ENCODE measurements around the gene TMEM115.

TMEM115 gene

GRCh38 chr3:50375258-50375931 is 16.1 kb upstream of the TMEM115 start:
- no peak for DNase-seq

DNA sequence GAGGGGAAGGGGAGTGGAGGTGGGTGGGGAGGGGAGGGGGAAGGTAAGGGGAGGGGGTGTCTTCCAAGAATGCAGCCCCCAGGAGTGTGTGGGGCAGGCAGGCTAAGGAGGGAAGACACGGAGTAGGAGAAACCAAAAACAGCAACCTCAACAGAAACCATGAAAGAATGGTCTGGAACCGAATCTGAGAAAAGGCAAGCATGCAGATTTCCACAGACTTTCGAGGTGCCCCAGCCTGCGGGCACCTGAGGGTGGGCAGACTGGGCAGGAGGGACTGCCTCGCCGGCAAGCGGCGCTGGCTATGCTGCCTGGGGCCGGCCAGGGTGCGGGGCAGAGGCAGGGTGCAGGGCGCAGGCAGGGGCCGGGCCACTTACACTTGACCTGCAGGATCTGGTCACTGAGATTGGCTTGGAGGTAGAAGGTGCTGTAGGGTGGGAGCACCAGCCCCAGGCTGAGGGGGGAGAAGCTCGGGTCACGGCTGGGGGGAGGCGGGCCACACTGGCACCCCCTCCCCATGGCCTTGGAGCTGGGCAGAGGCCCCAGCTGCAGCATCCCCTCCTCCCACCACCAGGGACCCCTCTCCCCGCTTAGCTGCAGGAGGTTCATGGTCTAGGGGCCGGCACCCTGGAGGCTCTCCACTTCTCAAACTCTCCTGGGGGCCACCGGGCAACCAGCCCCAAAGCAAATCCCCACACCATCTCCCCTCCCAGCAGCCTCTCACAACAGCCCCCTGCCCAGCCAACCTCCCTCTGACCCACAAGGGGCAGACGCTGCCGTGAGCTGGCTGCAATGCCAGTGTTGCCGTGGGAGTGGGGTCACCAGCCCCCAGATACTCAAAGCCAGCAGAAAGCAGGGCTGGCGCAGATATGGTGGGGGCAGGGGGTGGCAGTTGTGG is 15.3 kb upstream of the TMEM115 start:
- DNase-seq, result no peak

- DNase-seq, result no peak
Measured at GRCh38 chr3:50373146-50374051, 14.1 kb upstream of the TMEM115 start.

DNA sequence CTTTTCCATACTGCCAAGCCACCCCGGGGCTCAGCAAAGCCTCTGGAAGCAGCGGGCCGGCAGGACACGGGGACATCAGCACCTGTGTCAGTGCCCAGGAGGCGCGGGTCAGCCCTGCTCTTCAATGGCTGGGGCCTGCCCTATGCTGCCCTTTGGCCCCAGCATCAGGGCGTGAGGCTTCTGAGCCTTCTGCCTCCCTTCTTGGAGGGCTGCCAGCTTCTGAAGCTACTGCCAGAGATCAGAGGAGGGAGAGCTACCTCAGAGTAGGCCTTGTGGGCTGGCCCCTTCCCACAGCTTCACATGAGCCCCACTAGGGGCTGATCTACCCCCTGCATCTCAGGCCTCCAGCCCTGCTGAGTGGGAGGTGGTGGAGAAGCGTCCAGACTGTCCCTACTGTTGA is 13.0 kb upstream of the TMEM115 start:
- no peak for DNase-seq

DNA sequence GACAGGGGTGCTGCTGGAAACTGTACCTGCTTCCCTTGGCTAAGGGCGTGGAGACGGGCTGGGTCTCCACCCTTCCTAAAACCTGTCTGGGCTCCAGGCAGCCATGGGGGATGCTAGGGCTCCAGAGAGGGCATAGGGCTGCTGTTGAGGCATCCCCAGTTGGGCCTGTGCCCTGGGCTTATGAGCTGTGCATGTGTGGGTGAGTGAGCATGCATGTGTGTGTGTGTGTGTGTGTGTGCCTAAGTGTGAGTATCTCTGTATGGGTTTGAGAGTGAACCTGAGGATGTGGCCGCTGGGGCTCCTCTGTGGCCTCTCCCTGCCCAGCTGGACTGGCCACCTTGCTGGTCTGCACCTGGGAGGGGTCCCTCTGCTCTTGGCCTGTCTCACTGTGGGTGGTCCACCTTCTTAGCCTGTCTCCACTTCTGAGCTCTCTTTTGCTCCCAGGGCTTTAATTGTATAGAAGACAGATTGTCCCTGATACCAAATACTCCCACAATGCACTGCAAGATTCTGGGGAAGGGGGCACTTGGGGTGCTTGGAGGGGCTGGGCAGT is 11.9 kb upstream of the TMEM115 start:
- DNase-seq, result no peak

- no peak for DNase-seq
Measured at GRCh38 chr3:50370594-50370993, 11.3 kb upstream of the TMEM115 start.

DNA sequence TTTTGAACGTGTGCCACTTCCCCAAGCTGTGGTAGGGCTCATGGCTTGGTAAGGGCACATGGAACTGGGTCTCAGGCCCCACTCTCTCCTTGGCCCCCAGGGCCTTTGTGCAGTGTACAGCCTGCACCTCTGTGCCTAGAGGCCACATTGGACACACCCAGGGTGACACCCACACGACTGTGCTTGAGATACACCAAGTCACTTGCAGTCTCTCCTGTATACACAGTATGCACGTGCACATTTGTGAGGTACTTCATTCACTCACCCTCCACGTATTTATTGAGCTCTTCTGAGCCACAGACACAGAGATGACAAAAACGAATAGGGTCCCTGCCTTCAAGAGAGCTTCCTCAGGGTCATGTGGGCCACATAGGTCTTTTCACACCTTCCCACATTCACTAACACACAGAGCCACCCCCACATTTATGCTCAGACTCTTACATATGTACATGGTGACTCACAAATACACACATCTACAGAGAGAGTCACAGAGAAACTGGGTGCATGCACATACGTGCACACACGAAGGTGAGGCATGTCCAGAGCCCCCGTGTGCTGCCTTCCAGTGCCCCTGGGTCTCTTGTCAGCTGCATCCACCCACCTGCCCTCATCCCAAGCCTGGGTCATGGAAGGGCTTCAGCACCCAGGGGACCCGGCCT is 9.8 kb upstream of the TMEM115 start:
- DNase-seq, result no peak

DNA sequence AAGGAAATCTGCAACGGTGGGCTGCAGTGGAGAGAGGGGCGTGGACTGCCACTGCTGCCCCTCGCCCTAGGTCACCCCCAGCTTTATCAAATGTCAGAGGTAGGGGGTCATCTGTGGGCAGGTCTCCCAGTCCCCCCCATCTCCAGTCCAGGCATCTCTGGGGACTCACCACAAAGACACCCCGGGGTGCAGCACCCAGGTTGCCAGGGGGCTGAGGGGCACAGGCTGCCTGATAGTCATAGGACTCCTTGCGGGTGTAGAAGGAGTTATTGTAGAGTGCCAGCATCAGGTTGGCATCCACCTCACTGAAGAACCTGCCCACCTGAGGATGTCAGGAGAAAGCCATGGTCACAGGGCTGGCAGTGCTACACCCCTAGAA is 6.5 kb upstream of the TMEM115 start:
- no peak for DNase-seq

DNA sequence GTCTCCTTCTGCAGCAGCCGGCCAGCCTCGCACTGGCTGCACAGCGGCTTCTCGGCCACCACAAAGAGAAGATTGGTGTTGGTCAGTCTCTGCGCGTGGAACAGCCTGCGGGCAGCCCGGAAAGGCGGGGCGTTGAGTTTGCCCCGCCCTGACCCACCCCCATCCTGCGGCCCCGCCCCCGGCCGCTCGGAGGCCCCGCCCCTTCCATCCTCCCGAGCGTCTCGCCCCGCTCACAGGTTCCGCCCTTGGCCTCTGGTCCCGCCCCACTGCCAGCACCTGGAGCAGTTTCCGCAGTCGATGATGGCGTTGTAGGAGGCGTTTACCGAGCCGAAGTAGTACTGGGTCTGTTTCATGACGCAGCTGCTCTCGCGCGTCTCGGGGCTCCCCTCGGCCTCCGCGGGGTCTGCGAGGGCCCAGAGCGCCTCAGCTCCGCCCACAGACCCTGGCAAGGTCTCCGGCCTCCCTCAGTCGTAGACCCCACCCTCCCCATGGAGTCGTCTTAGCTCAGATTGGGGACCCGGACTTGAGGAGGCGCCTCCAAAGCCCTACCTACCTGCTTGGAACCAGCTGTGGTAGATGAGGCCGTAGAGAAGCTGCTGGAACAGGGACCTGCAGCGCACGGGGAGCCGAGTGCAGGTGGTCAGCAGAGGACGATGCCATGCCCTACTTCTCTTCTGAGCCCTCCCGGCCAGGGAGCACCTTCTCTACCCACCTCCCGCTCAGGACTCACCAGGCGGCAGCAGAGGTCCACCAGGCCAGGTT is 5.9 kb upstream of the TMEM115 start:
- peak; percentile 90 for DNase-seq

GRCh38 chr3:50364573-50365079 is 5.3 kb upstream of the TMEM115 start:
- DNase-seq, result no peak

- no peak for DNase-seq
Measured at GRCh38 chr3:50359760-50360110, 414 bp upstream of the TMEM115 start.

DNA sequence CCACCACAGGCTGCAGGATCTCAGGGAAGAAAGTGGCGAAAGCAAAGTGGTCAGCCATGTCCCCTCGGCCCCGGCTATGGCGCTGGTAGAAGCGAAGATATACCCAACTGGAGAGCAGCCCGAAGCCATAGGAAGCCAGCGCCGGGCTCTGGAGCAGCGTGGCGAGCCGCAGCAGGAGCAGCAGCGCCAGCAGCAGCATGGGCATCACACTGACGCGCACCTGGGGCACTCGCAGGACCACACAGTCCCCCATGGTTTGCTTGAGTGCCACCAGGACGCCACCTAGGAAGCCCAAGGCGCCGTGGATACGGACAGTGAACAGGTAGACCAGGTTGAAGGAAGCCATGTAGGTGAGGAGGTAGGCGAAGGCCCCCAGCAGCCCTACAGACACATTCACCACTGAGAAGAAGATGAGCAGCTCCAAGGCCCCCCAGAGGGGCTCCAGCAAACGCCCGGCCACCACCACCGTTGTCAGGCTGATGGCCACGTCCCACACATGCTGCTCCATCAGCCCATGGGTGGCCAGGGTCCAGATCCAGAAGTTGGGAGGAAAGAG is 888 bp downstream of the TMEM115 start:
- no peak for DNase-seq

DNA sequence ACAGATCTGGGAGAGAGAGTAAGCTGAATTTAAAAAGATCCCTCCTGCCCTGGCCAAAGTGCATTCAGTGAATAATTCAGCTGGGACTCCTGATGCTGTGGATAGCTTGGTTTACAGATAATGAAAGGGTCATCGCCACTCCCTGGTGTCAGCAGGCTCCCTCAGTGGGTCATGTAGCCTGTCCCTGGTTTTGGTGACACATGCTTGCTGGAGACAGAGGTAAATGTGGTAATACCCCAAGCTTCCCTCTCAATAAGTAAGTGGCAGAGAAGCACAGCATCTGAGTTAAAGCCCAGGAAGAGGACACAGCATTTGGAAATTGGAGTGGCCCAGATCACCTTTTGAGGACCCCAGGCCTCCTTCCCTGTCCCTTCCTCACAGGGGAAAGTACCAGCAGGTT is 1.8 kb downstream of the TMEM115 start:
- DNase-seq, result no peak

DNA sequence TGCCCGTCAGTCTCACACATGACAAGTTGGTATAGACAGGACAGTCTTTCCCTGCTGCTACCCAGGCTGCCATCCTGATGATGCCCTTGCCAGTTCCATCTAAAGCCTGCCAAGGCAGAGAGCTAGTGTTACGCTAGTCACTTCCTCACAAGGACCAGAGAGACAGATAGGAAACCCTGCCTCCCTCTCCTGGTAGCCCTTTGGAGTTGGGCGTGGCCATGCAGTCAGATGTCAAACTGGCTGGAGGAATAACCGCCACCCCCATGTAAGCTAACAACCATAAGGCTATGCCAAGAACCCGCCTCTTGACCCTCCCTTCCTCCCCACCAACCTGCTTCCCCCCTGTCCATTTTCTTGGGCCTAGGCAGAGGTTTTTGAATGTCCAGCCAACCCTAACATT is 2.8 kb downstream of the TMEM115 start:
- DNase-seq, result no peak

DNA sequence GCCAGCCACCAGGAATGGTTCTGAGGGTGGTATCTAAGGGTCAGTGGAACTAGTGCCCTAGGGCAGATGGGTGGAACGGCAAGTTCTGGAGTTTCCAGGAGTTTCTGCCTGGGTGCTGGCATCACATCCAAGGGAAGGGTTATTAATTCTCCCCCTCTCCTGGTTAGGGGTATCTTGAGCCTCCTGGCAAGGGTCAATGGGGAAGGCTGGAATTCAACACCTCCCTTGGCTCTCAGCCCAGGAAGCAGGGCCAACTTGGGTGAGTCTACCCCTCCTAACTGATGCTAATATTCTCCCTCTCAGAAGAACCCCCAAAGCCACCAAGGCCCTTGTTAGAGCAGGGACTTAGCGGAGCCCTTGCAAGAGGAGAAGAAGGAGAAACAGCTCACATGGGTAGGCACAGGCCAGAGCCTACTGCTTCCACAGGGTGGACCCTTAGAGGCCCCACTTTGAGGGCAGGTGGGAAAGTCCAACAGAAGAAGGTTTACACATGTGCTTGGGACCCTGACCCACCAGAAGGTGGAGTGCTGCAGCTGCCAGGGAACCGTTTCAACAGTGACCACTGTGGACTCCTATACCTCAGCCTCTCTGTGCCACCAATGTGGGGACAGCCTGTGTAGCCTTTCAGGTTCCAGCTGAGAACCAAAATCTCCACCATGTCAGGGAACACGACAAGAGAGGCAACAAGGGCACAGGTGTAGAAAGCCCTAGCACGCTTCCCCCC is 3.3 kb downstream of the TMEM115 start:
- DNase-seq, result no peak

DNA sequence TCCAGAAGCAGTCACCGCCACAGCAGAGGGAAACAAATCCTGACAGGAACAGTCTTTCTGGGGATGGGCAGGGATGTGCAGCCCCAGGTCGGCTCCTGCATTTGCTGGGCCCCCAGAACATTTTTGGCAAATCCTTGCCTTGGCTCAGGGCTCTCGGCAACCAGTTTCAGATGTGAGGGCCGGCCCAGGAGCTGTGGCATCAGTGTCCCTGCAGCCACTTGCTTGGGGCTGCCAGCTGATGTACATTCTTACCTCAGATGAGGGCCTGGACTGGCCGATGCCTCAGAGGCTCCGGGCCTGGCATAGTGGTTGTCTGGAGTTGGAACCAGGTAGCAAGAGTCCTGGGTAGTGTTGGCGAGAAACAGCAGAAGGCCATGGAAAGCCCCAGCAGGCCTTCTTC is 4.5 kb downstream of the TMEM115 start:
- no peak for DNase-seq

DNA sequence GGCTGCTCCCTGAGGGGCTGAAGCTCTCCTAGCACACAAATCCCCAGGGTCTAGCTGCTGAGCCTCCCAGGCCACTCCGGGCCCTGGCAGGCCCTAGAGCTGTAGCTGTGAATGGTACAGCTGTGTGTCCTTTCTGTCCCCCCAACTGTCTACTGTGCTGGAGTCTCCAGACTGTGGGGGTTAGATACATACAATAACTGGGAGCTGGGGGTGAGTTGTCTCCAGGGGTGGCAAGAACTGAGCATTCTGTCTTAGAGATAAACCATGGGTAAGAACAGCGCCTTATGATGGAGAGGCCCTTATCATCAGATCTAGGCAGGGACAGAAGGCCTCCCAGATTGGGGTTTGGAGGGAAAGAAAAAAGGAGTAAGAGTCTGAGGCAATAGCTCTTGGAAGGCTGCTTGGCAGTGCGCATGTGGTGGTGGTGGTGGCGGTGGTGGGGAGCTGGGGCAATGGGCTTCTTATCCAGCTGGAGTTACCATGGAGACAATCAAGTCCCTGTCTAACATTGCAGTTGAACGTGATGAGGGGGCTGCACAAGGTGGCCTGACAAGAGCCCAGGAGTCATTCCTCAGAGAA is 5.0 kb downstream of the TMEM115 start:
- no peak for DNase-seq

DNA sequence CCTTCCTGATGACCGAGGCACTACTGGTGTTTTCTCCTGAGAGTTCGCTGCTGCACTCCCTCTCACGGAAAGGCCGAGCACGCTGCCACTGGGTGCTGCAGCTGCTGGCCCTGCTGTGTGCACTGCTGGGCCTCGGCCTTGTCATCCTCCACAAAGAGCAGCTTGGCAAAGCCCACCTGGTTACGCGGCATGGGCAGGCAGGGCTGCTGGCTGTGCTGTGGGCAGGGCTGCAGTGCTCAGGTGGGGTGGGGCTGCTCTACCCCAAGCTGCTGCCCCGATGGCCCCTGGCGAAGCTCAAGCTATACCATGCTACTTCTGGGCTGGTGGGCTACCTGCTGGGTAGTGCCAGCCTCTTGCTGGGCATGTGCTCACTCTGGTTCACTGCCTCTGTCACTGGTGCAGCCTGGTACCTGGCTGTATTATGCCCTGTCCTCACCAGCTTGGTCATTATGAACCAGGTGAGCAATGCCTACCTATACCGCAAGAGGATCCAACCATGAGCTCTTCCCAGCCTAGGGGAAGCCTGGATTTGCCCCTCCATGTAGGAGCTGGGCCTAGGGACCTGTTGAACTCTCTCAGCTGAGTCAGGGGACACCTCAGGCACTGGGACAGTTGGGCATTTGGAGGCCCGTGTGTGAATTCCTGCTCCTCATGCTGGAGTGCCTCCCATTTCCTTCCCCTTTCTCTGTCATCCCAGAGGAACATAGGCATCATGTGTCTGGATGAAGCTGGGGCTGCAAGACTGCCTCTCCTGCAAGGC is 5.9 kb downstream of the TMEM115 start:
- no peak for DNase-seq

GRCh38 chr3:50352781-50353180 is 6.5 kb downstream of the TMEM115 start:
- DNase-seq, result no peak

All from activated CD4-positive, alpha-beta T cell treated with anti-CD3 and anti-CD28 coated beads for 1 hour (primary cell).